ENCODE results near the gene MCFD2. TPM values are rescaled to one million over a fixed set of nuclear protein-coding genes. Genes with fewer than 3 reads are reported as not detected.

The MCFD2 gene
- total RNA-seq, 1 experiment from 2014 or later: 84.9 TPM

DNA sequence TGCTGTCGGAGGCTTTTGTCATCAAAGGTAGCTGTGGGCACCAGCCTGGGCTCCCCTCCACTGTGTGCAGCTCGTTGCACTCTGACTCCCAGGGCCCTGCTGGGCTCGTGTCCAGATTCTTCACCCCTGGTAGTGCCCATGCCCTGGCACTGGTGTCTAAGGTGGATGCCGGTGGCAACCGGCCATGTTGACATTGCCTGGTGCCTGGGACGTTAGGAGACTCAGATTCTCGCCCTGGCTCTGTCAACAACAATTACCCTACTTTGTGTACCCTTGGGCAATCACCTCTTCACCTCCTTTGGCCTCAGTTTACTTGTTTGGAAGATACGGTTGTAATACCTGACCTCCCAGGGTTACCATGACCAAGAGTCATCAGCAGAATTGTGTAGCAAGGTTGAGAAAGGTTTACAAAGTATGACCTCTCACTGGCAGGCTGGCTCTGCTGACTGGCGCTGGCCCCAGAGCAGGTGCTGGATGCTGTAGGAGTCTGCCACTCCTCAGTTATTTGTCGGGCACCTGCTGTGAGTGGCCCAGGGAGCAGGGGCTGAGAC, 41.5 kb upstream of the MCFD2 start:
- ChIA-PET CTCF (no interaction called here), POLR2A (no interaction called here)
- TF ChIP-seq TCF7L2 (IDR thresholded peaks at IDR 0.05; ENCODE audit: low read depth, low read length) (no peak), POLR2AphosphoS5 (IDR thresholded peaks at IDR 0.05; ENCODE audit: low read depth, low read length) (no peak), SIN3A (IDR thresholded peaks at IDR 0.05; ENCODE audit: borderline replicate concordance, insufficient read depth, low read depth, low read length) (no peak)
- TF ChIP-seq, protein P1, sequence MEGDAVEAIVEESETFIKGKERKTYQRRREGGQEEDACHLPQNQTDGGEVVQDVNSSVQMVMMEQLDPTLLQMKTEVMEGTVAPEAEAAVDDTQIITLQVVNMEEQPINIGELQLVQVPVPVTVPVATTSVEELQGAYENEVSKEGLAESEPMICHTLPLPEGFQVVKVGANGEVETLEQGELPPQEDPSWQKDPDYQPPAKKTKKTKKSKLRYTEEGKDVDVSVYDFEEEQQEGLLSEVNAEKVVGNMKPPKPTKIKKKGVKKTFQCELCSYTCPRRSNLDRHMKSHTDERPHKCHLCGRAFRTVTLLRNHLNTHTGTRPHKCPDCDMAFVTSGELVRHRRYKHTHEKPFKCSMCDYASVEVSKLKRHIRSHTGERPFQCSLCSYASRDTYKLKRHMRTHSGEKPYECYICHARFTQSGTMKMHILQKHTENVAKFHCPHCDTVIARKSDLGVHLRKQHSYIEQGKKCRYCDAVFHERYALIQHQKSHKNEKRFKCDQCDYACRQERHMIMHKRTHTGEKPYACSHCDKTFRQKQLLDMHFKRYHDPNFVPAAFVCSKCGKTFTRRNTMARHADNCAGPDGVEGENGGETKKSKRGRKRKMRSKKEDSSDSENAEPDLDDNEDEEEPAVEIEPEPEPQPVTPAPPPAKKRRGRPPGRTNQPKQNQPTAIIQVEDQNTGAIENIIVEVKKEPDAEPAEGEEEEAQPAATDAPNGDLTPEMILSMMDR (IDR thresholded peaks at IDR 0.05): no peak
- TF ChIP-seq, protein P2, sequence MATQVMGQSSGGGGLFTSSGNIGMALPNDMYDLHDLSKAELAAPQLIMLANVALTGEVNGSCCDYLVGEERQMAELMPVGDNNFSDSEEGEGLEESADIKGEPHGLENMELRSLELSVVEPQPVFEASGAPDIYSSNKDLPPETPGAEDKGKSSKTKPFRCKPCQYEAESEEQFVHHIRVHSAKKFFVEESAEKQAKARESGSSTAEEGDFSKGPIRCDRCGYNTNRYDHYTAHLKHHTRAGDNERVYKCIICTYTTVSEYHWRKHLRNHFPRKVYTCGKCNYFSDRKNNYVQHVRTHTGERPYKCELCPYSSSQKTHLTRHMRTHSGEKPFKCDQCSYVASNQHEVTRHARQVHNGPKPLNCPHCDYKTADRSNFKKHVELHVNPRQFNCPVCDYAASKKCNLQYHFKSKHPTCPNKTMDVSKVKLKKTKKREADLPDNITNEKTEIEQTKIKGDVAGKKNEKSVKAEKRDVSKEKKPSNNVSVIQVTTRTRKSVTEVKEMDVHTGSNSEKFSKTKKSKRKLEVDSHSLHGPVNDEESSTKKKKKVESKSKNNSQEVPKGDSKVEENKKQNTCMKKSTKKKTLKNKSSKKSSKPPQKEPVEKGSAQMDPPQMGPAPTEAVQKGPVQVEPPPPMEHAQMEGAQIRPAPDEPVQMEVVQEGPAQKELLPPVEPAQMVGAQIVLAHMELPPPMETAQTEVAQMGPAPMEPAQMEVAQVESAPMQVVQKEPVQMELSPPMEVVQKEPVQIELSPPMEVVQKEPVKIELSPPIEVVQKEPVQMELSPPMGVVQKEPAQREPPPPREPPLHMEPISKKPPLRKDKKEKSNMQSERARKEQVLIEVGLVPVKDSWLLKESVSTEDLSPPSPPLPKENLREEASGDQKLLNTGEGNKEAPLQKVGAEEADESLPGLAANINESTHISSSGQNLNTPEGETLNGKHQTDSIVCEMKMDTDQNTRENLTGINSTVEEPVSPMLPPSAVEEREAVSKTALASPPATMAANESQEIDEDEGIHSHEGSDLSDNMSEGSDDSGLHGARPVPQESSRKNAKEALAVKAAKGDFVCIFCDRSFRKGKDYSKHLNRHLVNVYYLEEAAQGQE (IDR thresholded peaks at IDR 0.05; ENCODE audit: insufficient read depth in 1 of 2, low read depth in 2 of 2, low read length in 1 of 2): no peak

DNA sequence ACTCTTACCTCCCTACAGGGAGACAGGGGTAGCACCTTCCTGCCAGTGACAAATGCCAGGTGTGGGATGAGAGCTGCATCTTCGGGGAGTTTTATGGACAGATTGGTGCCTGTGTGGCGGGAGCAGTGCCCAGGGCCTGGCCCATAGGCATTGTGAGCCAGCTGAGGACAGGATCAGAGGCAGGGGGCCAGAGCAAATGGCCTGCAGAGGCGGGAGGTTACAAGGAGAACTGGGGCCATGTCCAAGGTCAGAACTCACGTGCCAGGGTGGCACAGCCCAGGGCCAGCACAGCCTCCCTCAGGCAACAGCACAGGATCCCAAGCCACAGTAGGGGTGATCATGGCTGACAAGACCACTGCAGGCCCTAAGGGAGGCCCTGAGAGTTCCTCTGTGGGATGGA, 40.2 kb upstream of the MCFD2 start:
- intact Hi-C loops (cut with micrococcal nuclease; ENCODE audit: unreplicated experiment) (no loop called here), in situ Hi-C loops (cut with HindIII; ENCODE audit: low pct_unique_long_range_greater_than_20kb, low sequenced_read_pairs) (no loop called here)
- no peak for ATAC-seq
- H3K36me3 ChIP-seq (ENCODE audit: control insufficient read depth, insufficient read depth, low read length): no peaks in the 10 kb centered on the region
- no TSS peak for BruUV-seq (replicated peaks)
- H3K27ac ChIP-seq (ENCODE audit: low read length): no peak overlapping the region
- CTCF ChIA-PET: no interaction called here
- peaks cover 9% of the 10 kb centered on the region for H3K4me1 ChIP-seq (ENCODE audit: control insufficient read depth, insufficient read depth, low read length)
- no peak for TF ChIP-seq POLR2AphosphoS5 (IDR thresholded peaks at IDR 0.05; ENCODE audit: low read depth, low read length)
- TF ChIP-seq, protein P1 (IDR thresholded peaks at IDR 0.05): no peak
- TF ChIP-seq, protein P2 (IDR thresholded peaks at IDR 0.05; ENCODE audit: insufficient read depth in 1 of 2, low read depth in 2 of 2, low read length in 1 of 2): no peak
- no peak for TF ChIP-seq SIN3A (IDR thresholded peaks at IDR 0.05; ENCODE audit: borderline replicate concordance, insufficient read depth, low read depth, low read length)
- POLR2A ChIA-PET: no interaction called here
- no peaks in the 10 kb centered on the region for H3K9me3 ChIP-seq (ENCODE audit: control insufficient read depth, insufficient read depth, low read depth, low read length)
- H3K27me3 ChIP-seq (ENCODE audit: control insufficient read depth, insufficient read depth, low read length): no peaks in the 10 kb centered on the region
- H3K4me3 ChIP-seq (ENCODE audit: low read depth in 2 of 2, low read length in 2 of 2): no peak overlapping the region
- no peak for DNase-seq (ENCODE audit: low read depth, low spot score)

More for the DNA sequence above, 41.5 kb upstream of the MCFD2 start:
- Histone ChIP-seq H3K27ac (ENCODE audit: low read length) (no peak overlapping the region), H3K4me3 (ENCODE audit: low read depth in 2 of 2, low read length in 2 of 2) (no peak overlapping the region), H3K27me3 (ENCODE audit: control insufficient read depth, insufficient read depth, low read length) (no peaks in the 10 kb centered on the region), H3K4me1 (ENCODE audit: control insufficient read depth, insufficient read depth, low read length) (peaks cover 9% of the 10 kb centered on the region), H3K9me3 (ENCODE audit: control insufficient read depth, insufficient read depth, low read depth, low read length) (no peaks in the 10 kb centered on the region), H3K36me3 (ENCODE audit: control insufficient read depth, insufficient read depth, low read length) (no peaks in the 10 kb centered on the region)
- BruUV-seq (replicated peaks): no TSS peak
- ATAC-seq: no peak
- intact Hi-C loops (cut with micrococcal nuclease; ENCODE audit: unreplicated experiment): no loop called here
- in situ Hi-C loops (cut with HindIII; ENCODE audit: low pct_unique_long_range_greater_than_20kb, low sequenced_read_pairs): no loop called here
- no peak for DNase-seq (ENCODE audit: low read depth, low spot score)
